Tibial artery (tissue), 4 donors: ENCODE data around the gene RAP1GDS1.

Experiments
- DNase-seq, 2 donors: peaks; one replicate each; pipeline ENCODE4 v3.0.0-alpha.2; 2019
- H3K27ac ChIP-seq, 2 donors: fragments of 200-600 bp; sonication (generic) in 1 of 2; 1 replicate in 1 of 2; 2 replicates in 1 of 2; pipeline ENCODE4 v1.5.1; 2018 to 2019; ENCODE audit warnings: mild to moderate bottlenecking in 1 of 2
- H3K27me3 ChIP-seq, 2 donors: fragments of 200-600 bp; sonication (generic) in 1 of 2; one replicate each; pipeline versions ENCODE4 v1.5.1 to v1.6.0; 2016 to 2019
- H3K36me3 ChIP-seq, 3 donors: fragments of 200-600 bp; sonication (generic) in 2 of 3; one replicate each; pipeline ENCODE4 v1.5.1; 2016 to 2019; ENCODE audit warnings: mild to moderate bottlenecking in 2 of 3
- H3K4me1 ChIP-seq, 4 donors: fragments of 200-600 bp; sonication (generic) in 2 of 4; 1 replicate in 3 of 4; 2 replicates in 1 of 4; pipeline ENCODE4 v1.5.1; 2016 to 2019
- H3K4me3 ChIP-seq, 2 donors: fragments of 200-600 bp; sonication (generic) in 1 of 2; 1 replicate in 1 of 2; 2 replicates in 1 of 2; pipeline ENCODE4 v1.5.1; 2018 to 2019; ENCODE audit warnings: mild to moderate bottlenecking in 2 of 2
- H3K9me3 ChIP-seq, 3 donors: fragments of 200-600 bp; sonication (generic) in 1 of 3; one replicate each; pipeline ENCODE4 v1.5.1; 2016 to 2019
- CTCF ChIP-seq, 2 experiments: fragments of 200-600 bp in 1 of 2; fragments of 450-650 bp in 1 of 2; IDR thresholded peaks; one replicate each; pipeline ENCODE4 v1.5.1; 2017 to 2019; ENCODE audit warnings: antibody characterized with exemption in 2 of 2, mild to moderate bottlenecking in 1 of 2, moderate library complexity in 1 of 2
- intact Hi-C: fragments of 100-400 bp; cut with DNase I; formaldehyde crosslinking; loops from one replicate; pipeline ENCODE4 v1.15.0; 2023; ENCODE audit warnings: low total_unique reads

Gene RAP1GDS1

GRCh38 chr4:98260579-98261404 lies at the start of gene RAP1GDS1:
TSS of gene RAP1GDS1 (plus strand) at chr4:98261384. CDS start at chr4:98261566, 182 bp downstream.
- intact Hi-C loops, result loop anchor here (10.0 kb wide), 1 partner anchor 664 kb away; the partner anchor contains the start of gene EIF4E
- Histone ChIP-seq H3K27ac (peak within 1 kb of the TSS; percentile 95 to 97), H3K9me3 (no peaks in the 10 kb centered on the region), H3K4me3 (peak within 1 kb of the TSS; percentile 80 to 83), H3K4me1 (peaks cover 0 to 23% (median 8%) of the 10 kb centered on the region in 4 donors), H3K36me3 (no peaks in the 10 kb centered on the region), H3K27me3 (no peaks in the 10 kb centered on the region)
- no peak for TF ChIP-seq CTCF (IDR thresholded peaks at IDR 0.05)
- DNase-seq, result peak; percentile 96 to 98

- Histone ChIP-seq H3K4me3 (no peak overlapping the region), H3K9me3 (no peaks in the 10 kb centered on the region), H3K27ac (no peak overlapping the region), H3K4me1 (no peaks in the 10 kb centered on the region), H3K36me3 (no peaks in the 10 kb centered on the region), H3K27me3 (no peaks in the 10 kb centered on the region)
- TF ChIP-seq CTCF (IDR thresholded peaks at IDR 0.05), result no peak
- DNase-seq, result no peak
- intact Hi-C loops, result no loop called here
Observed at GRCh38 chr4:98222306-98222705, 38.9 kb upstream of the RAP1GDS1 start.

- DNase-seq, result no peak
- intact Hi-C loops, result no loop called here
- Histone ChIP-seq H3K27me3 (no peaks in the 10 kb centered on the region), H3K4me3 (no peak overlapping the region), H3K4me1 (no peaks in the 10 kb centered on the region), H3K36me3 (no peaks in the 10 kb centered on the region), H3K27ac (no peak overlapping the region), H3K9me3 (no peaks in the 10 kb centered on the region)
- no peak for TF ChIP-seq CTCF (IDR thresholded peaks at IDR 0.05)
Observed at GRCh38 chr4:98226396-98226795, 34.8 kb upstream of the RAP1GDS1 start.

GRCh38 chr4:98230961-98231360 lies 30.2 kb upstream of the RAP1GDS1 start:
- H3K4me3 ChIP-seq, result no peak overlapping the region
- TF ChIP-seq CTCF (IDR thresholded peaks at IDR 0.05), result no peak
- intact Hi-C loops, result no loop called here

GRCh38 chr4:98232202-98232601 lies 29.0 kb upstream of the RAP1GDS1 start:
- Histone ChIP-seq H3K9me3 (no peaks in the 10 kb centered on the region), H3K4me3 (no peak overlapping the region), H3K36me3 (no peaks in the 10 kb centered on the region), H3K27ac (no peak overlapping the region), H3K27me3 (no peaks in the 10 kb centered on the region), H3K4me1 (no peaks in the 10 kb centered on the region)
- intact Hi-C loops, result no loop called here
- no peak for TF ChIP-seq CTCF (IDR thresholded peaks at IDR 0.05)
- DNase-seq, result no peak

More at GRCh38 chr4:98230961-98231360, 30.2 kb upstream of the RAP1GDS1 start:
- H3K27ac ChIP-seq, result no peak overlapping the region
- H3K4me1 ChIP-seq, result no peaks in the 10 kb centered on the region
- H3K27me3 ChIP-seq, result no peaks in the 10 kb centered on the region
- no peaks in the 10 kb centered on the region for H3K36me3 ChIP-seq
- no peaks in the 10 kb centered on the region for H3K9me3 ChIP-seq
- no peak for DNase-seq
